NT2/D1 (cell line): ENCODE results near the gene CEBPB.

ENCODE experiments used
- SUZ12 ChIP-seq: IDR thresholded peaks from 2 replicates; pipeline ENCODE4 v1.6.1; 2011; ENCODE audit not compliant: insufficient read length, insufficient read depth; ENCODE audit errors: extremely low read depth
- YY1 ChIP-seq: IDR thresholded peaks from 2 replicates; pipeline ENCODE4 v1.6.1; 2011; ENCODE audit not compliant: insufficient read length, insufficient read depth
- ZNF274 ChIP-seq: IDR thresholded peaks from 2 replicates; pipeline ENCODE4 v1.6.1; 2011; ENCODE audit warnings: mild to moderate bottlenecking, low read depth, low read length

GRCh38 chr20:50152394-50153152, 38.1 kb upstream of the CEBPB start:
- no peak for TF ChIP-seq SUZ12
- no peak for TF ChIP-seq YY1
- TF ChIP-seq ZNF274: no peak
